D721Med (cell line): ENCODE results near the gene HRH2.

Source experiments
- DNase-seq: peaks from one replicate; pipeline ENCODE4 v3.0.0; 2011; ENCODE audit warnings: low spot score; ENCODE audit not compliant: insufficient read length
- FAIRE-seq: peaks from 2 replicates; lab custom pipeline; 2011; peaks lifted over from hg19 to GRCh38; lab: Jason Lieb, UNC
- CTCF ChIP-seq: IDR thresholded peaks from 2 replicates; pipeline ENCODE4 v1.5.1; 2012; ENCODE audit warnings: mild to moderate bottlenecking, control low read depth; ENCODE audit not compliant: insufficient read depth; ENCODE audit errors: missing control alignments

The HRH2 gene

GRCh38 chr5:175741556-175741955 is 83.7 kb downstream of the HRH2 start:
- no peak for TF ChIP-seq CTCF
- DNase-seq: no peak
- no peak for FAIRE-seq

- no peak for FAIRE-seq
- no peak for TF ChIP-seq CTCF
- no peak for DNase-seq
Observed at GRCh38 chr5:175742290-175742994, 84.6 kb downstream of the HRH2 start.

- DNase-seq (no peak), FAIRE-seq (no peak)
- no peak for TF ChIP-seq CTCF
Observed at GRCh38 chr5:175743676-175744210, 85.9 kb downstream of the HRH2 start.

GRCh38 chr5:175745210-175745609 is 87.3 kb downstream of the HRH2 start:
- TF ChIP-seq CTCF: no peak
- DNase-seq: no peak
- no peak for FAIRE-seq

- no peak for DNase-seq
- FAIRE-seq: no peak
- no peak for TF ChIP-seq CTCF
Observed at GRCh38 chr5:175746851-175747250, 89.0 kb downstream of the HRH2 start.

- FAIRE-seq (no peak), DNase-seq (no peak)
- TF ChIP-seq CTCF: no peak
Observed at GRCh38 chr5:175747539-175748060, 89.7 kb downstream of the HRH2 start.

GRCh38 chr5:175748650-175749049 is 90.8 kb downstream of the HRH2 start:
- TF ChIP-seq CTCF: no peak
- DNase-seq (no peak), FAIRE-seq (no peak)
